WTC11 (cell line): ENCODE measurements around the gene ZNF804A. TPM values are rescaled to one million over a fixed set of nuclear protein-coding genes. Genes with fewer than 3 reads are reported as not detected.

Experiments
- ATAC-seq: fragments of 200-7000 bp; cut with Tn5 transposase; 2 replicates; pipeline ENCODE4 v1.10.0; 2021; ENCODE audit warnings: mild to moderate bottlenecking, moderate library complexity
- CTCF ChIA-PET: fragments of 300-600 bp; sonication (Branson Sonifier 250); formaldehyde crosslinking; loops from one replicate; lab custom pipeline; 2021; ENCODE audit warnings: antibody characterized with exemption; lab: Charles Lee
- POLR2A ChIA-PET: fragments of 350-600 bp; sonication (Branson Sonifier 250); formaldehyde crosslinking; loops from one replicate; lab custom pipeline; 2021; ENCODE audit warnings: antibody characterized with exemption; lab: Charles Lee
- DNase-seq: peaks from one replicate; pipeline ENCODE4 v3.0.0; 2021; ENCODE audit warnings: low spot score
- H3K27ac Mint-ChIP-seq: 2 replicates; pipeline ENCODE4 v1.8.0; 2021; ENCODE audit warnings: mixed read lengths
- H3K27me3 Mint-ChIP-seq: 2 replicates; pipeline ENCODE4 v1.8.0; 2021; ENCODE audit warnings: low read depth, mild to moderate bottlenecking, moderate library complexity, mixed read lengths
- H3K36me3 Mint-ChIP-seq: 2 replicates; pipeline ENCODE4 v1.8.0; 2021; ENCODE audit warnings: mixed read lengths
- H3K4me1 Mint-ChIP-seq: 2 replicates; pipeline ENCODE4 v1.8.0; 2022; ENCODE audit warnings: mixed read lengths
- H3K4me3 Mint-ChIP-seq: 2 replicates; pipeline ENCODE4 v1.8.0; 2021; ENCODE audit warnings: mild to moderate bottlenecking, moderate library complexity, mixed read lengths
- H3K9me3 Mint-ChIP-seq: 2 replicates; pipeline ENCODE4 v1.8.0; 2021; ENCODE audit warnings: mixed read lengths
- CREM ChIP-seq: sonication (generic); formaldehyde crosslinking; IDR thresholded peaks from 2 replicates; pipeline ENCODE4 v1.8.1; 2022; ENCODE audit warnings: mild to moderate bottlenecking, missing genetic modification reagents, moderate library complexity
- ELF4 ChIP-seq: sonication (generic); formaldehyde crosslinking; IDR thresholded peaks from 2 replicates; pipeline ENCODE4 v1.8.1; 2022; ENCODE audit warnings: low read depth, mild to moderate bottlenecking, moderate library complexity, missing genetic modification reagents
- GABPB1 ChIP-seq: sonication (generic); formaldehyde crosslinking; IDR thresholded peaks from 2 replicates; pipeline ENCODE4 v1.8.1; 2023; ENCODE audit warnings: mild to moderate bottlenecking, missing genetic modification reagents
- JAZF1 ChIP-seq: fragments of 250-450 bp; sonication (Bioruptor Pico); IDR thresholded peaks from 2 replicates; pipeline ENCODE4 v1.9.0; 2021; ENCODE audit warnings: moderate library complexity, mild to moderate bottlenecking, inconsistent platforms
- JUN ChIP-seq: sonication (generic); formaldehyde crosslinking; IDR thresholded peaks from 2 replicates; pipeline ENCODE4 v1.8.0; 2023; ENCODE audit warnings: mild to moderate bottlenecking, missing genetic modification reagents
- MXD4 ChIP-seq: fragments of 250-450 bp; sonication (Bioruptor Pico); IDR thresholded peaks from 2 replicates; pipeline ENCODE4 v1.8.0; 2021; ENCODE audit warnings: mild to moderate bottlenecking, moderate library complexity, borderline replicate concordance
- NFE2L1 ChIP-seq: sonication (generic); formaldehyde crosslinking; IDR thresholded peaks from 2 replicates; pipeline ENCODE4 v1.8.1; 2023; ENCODE audit warnings: missing genetic modification reagents
- NR1H2 ChIP-seq: sonication (generic); formaldehyde crosslinking; IDR thresholded peaks from 2 replicates; pipeline ENCODE4 v1.9.0; 2021; ENCODE audit warnings: mild to moderate bottlenecking, moderate library complexity, missing genetic modification reagents
- NR3C1 ChIP-seq: sonication (generic); formaldehyde crosslinking; conservative IDR thresholded peaks from 2 replicates; pipeline ENCODE4 v1.8.1; 2023; ENCODE audit warnings: low read depth, mild to moderate bottlenecking, missing genetic modification reagents
- PRRX2 ChIP-seq: fragments of 250-450 bp; sonication (Bioruptor Pico); IDR thresholded peaks from 2 replicates; pipeline ENCODE4 v1.8.0; 2021; ENCODE audit warnings: mild to moderate bottlenecking
- RORB ChIP-seq: fragments of 250-450 bp; sonication (Bioruptor Pico); IDR thresholded peaks from 2 replicates; pipeline ENCODE4 v1.9.0; 2021; ENCODE audit warnings: mild to moderate bottlenecking
- SMAD4 ChIP-seq: sonication (generic); formaldehyde crosslinking; IDR thresholded peaks from 2 replicates; pipeline ENCODE4 v1.8.0; 2022; ENCODE audit warnings: mild to moderate bottlenecking, missing genetic modification reagents
- SOX15 ChIP-seq: fragments of 250-450 bp; sonication (Bioruptor Pico); IDR thresholded peaks from 2 replicates; pipeline ENCODE4 v1.9.0; 2021; ENCODE audit warnings: mild to moderate bottlenecking
- TCF7 ChIP-seq: sonication (generic); formaldehyde crosslinking; IDR thresholded peaks from 2 replicates; pipeline ENCODE4 v1.8.0; 2022; ENCODE audit warnings: mild to moderate bottlenecking, low read depth, missing genetic modification reagents, moderate library complexity
- TEAD1 ChIP-seq: sonication (generic); formaldehyde crosslinking; IDR thresholded peaks from 2 replicates; pipeline ENCODE4 v1.8.0; 2022; ENCODE audit warnings: mild to moderate bottlenecking, missing genetic modification reagents
- ZNF396 ChIP-seq: fragments of 250-450 bp; sonication (Bioruptor Pico); IDR thresholded peaks from 2 replicates; pipeline ENCODE4 v1.8.0; 2021; ENCODE audit warnings: mild to moderate bottlenecking, moderate library complexity, borderline replicate concordance
- ZNF671 ChIP-seq: fragments of 250-450 bp; sonication (Bioruptor Pico); IDR thresholded peaks from 2 replicates; pipeline ENCODE4 v1.8.0; 2021; ENCODE audit warnings: mild to moderate bottlenecking
- total RNA-seq: library from RNA; stranded (reverse); gene quantifications from 3 replicates; pipeline ENCODE4 v1.2.3, GENCODE V29; 2021
- TF ChIP-seq, protein P1 (sequence below): fragments of 250-450 bp; sonication (Bioruptor Pico); IDR thresholded peaks from 2 replicates; pipeline ENCODE4 v2.1.2; 2022; ENCODE audit warnings: mild to moderate bottlenecking, moderate library complexity
- TF ChIP-seq, protein P2 (sequence below): sonication (generic); formaldehyde crosslinking; IDR thresholded peaks from 2 replicates; pipeline ENCODE4 v1.8.1; 2023; ENCODE audit warnings: mild to moderate bottlenecking, missing genetic modification reagents
- TF ChIP-seq, protein P3 (sequence below): sonication (generic); formaldehyde crosslinking; IDR thresholded peaks from 2 replicates; pipeline ENCODE4 v1.8.1; 2022; ENCODE audit warnings: missing genetic modification reagents, borderline replicate concordance
- TF ChIP-seq, protein P4 (sequence below): fragments of 200-600 bp; IDR thresholded peaks from 2 replicates; pipeline ENCODE4 v1.8.0; 2022; ENCODE audit warnings: antibody characterized with exemption
- TF ChIP-seq, protein P5 (sequence below): sonication (generic); formaldehyde crosslinking; IDR thresholded peaks from 2 replicates; pipeline ENCODE4 v1.8.1; 2023; ENCODE audit warnings: mild to moderate bottlenecking, missing genetic modification reagents, moderate library complexity
- TF ChIP-seq, protein P6 (sequence below): sonication (generic); formaldehyde crosslinking; IDR thresholded peaks from 2 replicates; pipeline ENCODE4 v1.8.1; 2022; ENCODE audit warnings: mild to moderate bottlenecking, moderate library complexity, missing genetic modification reagents

The ZNF804A gene
- total RNA-seq, 1 experiment from 2014 or later: not detected

DNA sequence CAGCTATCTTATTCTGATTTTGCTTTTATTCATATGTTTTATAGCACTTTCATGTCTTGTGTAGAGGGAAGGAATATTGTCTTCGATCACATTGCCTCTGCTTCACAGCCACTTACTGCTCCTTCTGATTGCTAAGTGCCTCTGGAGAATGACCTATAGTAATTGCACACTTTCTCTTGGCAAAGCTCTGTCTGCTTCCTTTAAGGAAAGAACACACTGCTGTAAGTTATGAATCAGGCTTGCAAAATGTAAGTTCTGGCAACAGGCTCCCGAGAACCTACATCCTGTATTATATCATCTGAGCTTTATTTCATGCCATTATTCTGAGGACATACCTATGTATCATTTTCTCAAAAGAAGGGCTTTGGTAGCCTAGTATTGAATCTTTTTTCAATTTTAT, 170.7 kb downstream of the ZNF804A start:
- CTCF ChIA-PET: interaction anchor here (0.7 kb wide), 1 partner anchor 704 kb away, joined by 3 read pairs; no protein-coding TSS in a partner anchor

DNA sequence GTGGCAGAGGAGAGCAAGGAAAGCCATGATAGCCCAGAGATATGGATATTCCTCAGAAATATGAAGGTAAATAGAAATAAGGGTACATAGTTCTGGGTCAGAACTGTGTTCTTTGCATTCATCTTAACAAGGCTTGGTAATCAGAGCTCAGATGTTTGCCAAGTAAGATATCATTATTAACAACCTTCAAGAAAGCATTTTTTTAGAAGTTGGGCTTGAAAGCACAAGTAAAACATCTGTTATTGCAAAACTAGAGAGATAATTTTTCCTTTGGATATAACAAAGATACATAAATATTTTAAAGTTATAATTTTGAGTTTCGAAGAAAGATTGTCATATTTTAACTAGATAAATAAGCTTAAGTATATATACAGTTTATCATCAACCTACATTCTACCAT, 171.4 kb downstream of the ZNF804A start:
- no peak overlapping the region for H3K4me3 Mint-ChIP-seq
- H3K27ac Mint-ChIP-seq: no peak overlapping the region
- no peak for DNase-seq
- TF ChIP-seq MXD4 (no peak), NR3C1 (no peak), SMAD4 (no peak), SOX15 (CRISPR knock-in tag) (no peak), JUN (CRISPR knock-in tag) (no peak)
- TF ChIP-seq, protein P1, sequence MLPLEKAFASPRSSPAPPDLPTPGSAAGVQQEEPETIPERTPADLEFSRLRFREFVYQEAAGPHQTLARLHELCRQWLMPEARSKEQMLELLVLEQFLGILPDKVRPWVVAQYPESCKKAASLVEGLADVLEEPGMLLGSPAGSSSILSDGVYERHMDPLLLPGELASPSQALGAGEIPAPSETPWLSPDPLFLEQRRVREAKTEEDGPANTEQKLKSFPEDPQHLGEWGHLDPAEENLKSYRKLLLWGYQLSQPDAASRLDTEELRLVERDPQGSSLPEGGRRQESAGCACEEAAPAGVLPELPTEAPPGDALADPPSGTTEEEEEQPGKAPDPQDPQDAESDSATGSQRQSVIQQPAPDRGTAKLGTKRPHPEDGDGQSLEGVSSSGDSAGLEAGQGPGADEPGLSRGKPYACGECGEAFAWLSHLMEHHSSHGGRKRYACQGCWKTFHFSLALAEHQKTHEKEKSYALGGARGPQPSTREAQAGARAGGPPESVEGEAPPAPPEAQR (CRISPR knock-in tag): no peak
- TF ChIP-seq, all 79 proteins: peak for 0
- ChIA-PET POLR2A (no interaction called here), CTCF (interaction anchor here (0.7 kb wide), 1 partner anchor 704 kb away, joined by 3 read pairs; no protein-coding TSS in a partner anchor)
- Mint-ChIP-seq H3K36me3 (no peaks in the 10 kb centered on the region), H3K4me1 (peaks cover 13% of the 10 kb centered on the region), H3K27me3 (no peaks in the 10 kb centered on the region), H3K9me3 (no peaks in the 10 kb centered on the region)
- ATAC-seq: no peak

More for the DNA sequence above, 170.7 kb downstream of the ZNF804A start:
- DNase-seq (no peak), ATAC-seq (no peak)
- Mint-ChIP-seq H3K27ac (no peak overlapping the region), H3K4me1 (peaks cover 13% of the 10 kb centered on the region), H3K4me3 (no peak overlapping the region), H3K9me3 (no peaks in the 10 kb centered on the region), H3K36me3 (no peaks in the 10 kb centered on the region), H3K27me3 (no peaks in the 10 kb centered on the region)
- TF ChIP-seq, protein P2, sequence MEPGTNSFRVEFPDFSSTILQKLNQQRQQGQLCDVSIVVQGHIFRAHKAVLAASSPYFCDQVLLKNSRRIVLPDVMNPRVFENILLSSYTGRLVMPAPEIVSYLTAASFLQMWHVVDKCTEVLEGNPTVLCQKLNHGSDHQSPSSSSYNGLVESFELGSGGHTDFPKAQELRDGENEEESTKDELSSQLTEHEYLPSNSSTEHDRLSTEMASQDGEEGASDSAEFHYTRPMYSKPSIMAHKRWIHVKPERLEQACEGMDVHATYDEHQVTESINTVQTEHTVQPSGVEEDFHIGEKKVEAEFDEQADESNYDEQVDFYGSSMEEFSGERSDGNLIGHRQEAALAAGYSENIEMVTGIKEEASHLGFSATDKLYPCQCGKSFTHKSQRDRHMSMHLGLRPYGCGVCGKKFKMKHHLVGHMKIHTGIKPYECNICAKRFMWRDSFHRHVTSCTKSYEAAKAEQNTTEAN (CRISPR knock-in tag): no peak
- TF ChIP-seq ZNF396 (CRISPR knock-in tag) (no peak), ZNF671 (CRISPR knock-in tag) (no peak), TEAD1 (CRISPR knock-in tag) (no peak), TCF7 (CRISPR knock-in tag) (no peak), RORB (CRISPR knock-in tag) (no peak), ELF4 (CRISPR knock-in tag) (no peak), GABPB1 (no peak), JUN (CRISPR knock-in tag) (no peak), SMAD4 (no peak), JAZF1 (CRISPR knock-in tag) (no peak), NFE2L1 (no peak), CREM (no peak), PRRX2 (CRISPR knock-in tag) (no peak), NR1H2 (CRISPR knock-in tag) (no peak)
- TF ChIP-seq, protein P3, sequence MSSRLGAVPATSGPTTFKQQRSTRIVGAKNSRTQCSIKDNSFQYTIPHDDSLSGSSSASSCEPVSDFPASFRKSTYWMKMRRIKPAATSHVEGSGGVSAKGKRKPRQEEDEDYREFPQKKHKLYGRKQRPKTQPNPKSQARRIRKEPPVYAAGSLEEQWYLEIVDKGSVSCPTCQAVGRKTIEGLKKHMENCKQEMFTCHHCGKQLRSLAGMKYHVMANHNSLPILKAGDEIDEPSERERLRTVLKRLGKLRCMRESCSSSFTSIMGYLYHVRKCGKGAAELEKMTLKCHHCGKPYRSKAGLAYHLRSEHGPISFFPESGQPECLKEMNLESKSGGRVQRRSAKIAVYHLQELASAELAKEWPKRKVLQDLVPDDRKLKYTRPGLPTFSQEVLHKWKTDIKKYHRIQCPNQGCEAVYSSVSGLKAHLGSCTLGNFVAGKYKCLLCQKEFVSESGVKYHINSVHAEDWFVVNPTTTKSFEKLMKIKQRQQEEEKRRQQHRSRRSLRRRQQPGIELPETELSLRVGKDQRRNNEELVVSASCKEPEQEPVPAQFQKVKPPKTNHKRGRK (CRISPR knock-in tag): no peak
- TF ChIP-seq, protein P4, sequence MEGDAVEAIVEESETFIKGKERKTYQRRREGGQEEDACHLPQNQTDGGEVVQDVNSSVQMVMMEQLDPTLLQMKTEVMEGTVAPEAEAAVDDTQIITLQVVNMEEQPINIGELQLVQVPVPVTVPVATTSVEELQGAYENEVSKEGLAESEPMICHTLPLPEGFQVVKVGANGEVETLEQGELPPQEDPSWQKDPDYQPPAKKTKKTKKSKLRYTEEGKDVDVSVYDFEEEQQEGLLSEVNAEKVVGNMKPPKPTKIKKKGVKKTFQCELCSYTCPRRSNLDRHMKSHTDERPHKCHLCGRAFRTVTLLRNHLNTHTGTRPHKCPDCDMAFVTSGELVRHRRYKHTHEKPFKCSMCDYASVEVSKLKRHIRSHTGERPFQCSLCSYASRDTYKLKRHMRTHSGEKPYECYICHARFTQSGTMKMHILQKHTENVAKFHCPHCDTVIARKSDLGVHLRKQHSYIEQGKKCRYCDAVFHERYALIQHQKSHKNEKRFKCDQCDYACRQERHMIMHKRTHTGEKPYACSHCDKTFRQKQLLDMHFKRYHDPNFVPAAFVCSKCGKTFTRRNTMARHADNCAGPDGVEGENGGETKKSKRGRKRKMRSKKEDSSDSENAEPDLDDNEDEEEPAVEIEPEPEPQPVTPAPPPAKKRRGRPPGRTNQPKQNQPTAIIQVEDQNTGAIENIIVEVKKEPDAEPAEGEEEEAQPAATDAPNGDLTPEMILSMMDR: no peak
- TF ChIP-seq, protein P5, sequence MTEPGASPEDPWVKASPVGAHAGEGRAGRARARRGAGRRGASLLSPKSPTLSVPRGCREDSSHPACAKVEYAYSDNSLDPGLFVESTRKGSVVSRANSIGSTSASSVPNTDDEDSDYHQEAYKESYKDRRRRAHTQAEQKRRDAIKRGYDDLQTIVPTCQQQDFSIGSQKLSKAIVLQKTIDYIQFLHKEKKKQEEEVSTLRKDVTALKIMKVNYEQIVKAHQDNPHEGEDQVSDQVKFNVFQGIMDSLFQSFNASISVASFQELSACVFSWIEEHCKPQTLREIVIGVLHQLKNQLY (CRISPR knock-in tag): no peak
- TF ChIP-seq, protein P6, sequence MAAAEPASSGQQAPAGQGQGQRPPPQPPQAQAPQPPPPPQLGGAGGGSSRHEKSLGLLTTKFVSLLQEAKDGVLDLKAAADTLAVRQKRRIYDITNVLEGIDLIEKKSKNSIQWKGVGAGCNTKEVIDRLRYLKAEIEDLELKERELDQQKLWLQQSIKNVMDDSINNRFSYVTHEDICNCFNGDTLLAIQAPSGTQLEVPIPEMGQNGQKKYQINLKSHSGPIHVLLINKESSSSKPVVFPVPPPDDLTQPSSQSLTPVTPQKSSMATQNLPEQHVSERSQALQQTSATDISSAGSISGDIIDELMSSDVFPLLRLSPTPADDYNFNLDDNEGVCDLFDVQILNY (CRISPR knock-in tag): no peak
- POLR2A ChIA-PET: no interaction called here
